Thymus (tissue), 11 donors: ENCODE measurements around the gene RALGAPB. TPM values are rescaled to one million over a fixed set of nuclear protein-coding genes. Genes with fewer than 3 reads are reported as not detected.

Experiments used
- DNase-seq, 9 donors: peaks; one replicate each; pipeline ENCODE4 v3.0.0-alpha.2; 2013; ENCODE audit warnings: low spot score in 9 of 9, low read depth in 6 of 9, missing footprints in 1 of 9
- H3K27ac ChIP-seq, 2 donors: one replicate each; pipeline ENCODE4 v1.5.1; 2013; ENCODE audit warnings: control low read depth in 1 of 2, low read depth in 1 of 2, low read length in 1 of 2, mild to moderate bottlenecking in 1 of 2, moderate library complexity in 1 of 2
- H3K27me3 ChIP-seq, 2 donors: one replicate each; pipeline ENCODE4 v1.5.1; 2013; ENCODE audit warnings: low read length in 1 of 2; ENCODE audit not compliant: control insufficient read depth in 2 of 2, insufficient read depth in 1 of 2
- H3K36me3 ChIP-seq, 2 donors: one replicate each; pipeline ENCODE4 v1.5.1; 2013; ENCODE audit warnings: low read length in 1 of 2, mild to moderate bottlenecking in 1 of 2, moderate library complexity in 1 of 2; ENCODE audit not compliant: control insufficient read depth in 2 of 2, insufficient read depth in 2 of 2
- H3K4me1 ChIP-seq, 2 donors: one replicate each; pipeline ENCODE4 v1.5.1; 2013; ENCODE audit warnings: low read length in 2 of 2; ENCODE audit not compliant: control insufficient read depth in 2 of 2, insufficient read depth in 2 of 2
- H3K4me3 ChIP-seq, 2 donors: one replicate each; pipeline ENCODE4 v1.5.1; 2013; ENCODE audit warnings: low read length in 2 of 2, control low read depth in 1 of 2, mild to moderate bottlenecking in 1 of 2
- H3K9me3 ChIP-seq, 2 donors: one replicate each; pipeline ENCODE4 v1.5.1; 2013; ENCODE audit warnings: low read length in 1 of 2, mild to moderate bottlenecking in 1 of 2; ENCODE audit not compliant: control insufficient read depth in 2 of 2, insufficient read depth in 1 of 2
- WGBS: extraction: QIAGEN DNeasy Blood & Tissue Kit; methylation state at CpG from one replicate; pipeline ENCODE4 v1.1.7; 2013; 5-methylcytosine and 5-hydroxymethylcytosine counted together
- polyA plus RNA-seq: library from polyadenylated mRNA; stranded (reverse); fragments of 200-250 nt; gene quantifications from one replicate; pipeline ENCODE4 v1.2.3, GENCODE V29; 2013
- total RNA-seq: library from RNA; stranded (reverse); fragments of 120-200 nt; gene quantifications from one replicate; pipeline ENCODE4 v1.2.4, GENCODE V29; 2013
- donor health status: healthy.

Gene RALGAPB
- total and polyA plus RNA-seq, 2 donors, result 14.4 to 15.2 TPM

GRCh38 chr20:38445381-38445796 is 27.3 kb upstream of the RALGAPB start:
- no peak for DNase-seq
- H3K4me1 ChIP-seq, result peaks cover 6 to 15% of the 10 kb centered on the region in 2 donors
- peaks cover 0 to 2% of the 10 kb centered on the region in 2 donors for H3K27me3 ChIP-seq
- H3K9me3 ChIP-seq, result no peaks in the 10 kb centered on the region
- H3K27ac ChIP-seq, result no peak overlapping the region
- H3K4me3 ChIP-seq, result no peak overlapping the region
- peaks cover 12 to 13% of the 10 kb centered on the region in 2 donors for H3K36me3 ChIP-seq
- 92% methylated on average over 3 of the region's 3 CpGs for WGBS

- Histone ChIP-seq H3K4me1 (peaks cover 6 to 15% of the 10 kb centered on the region in 2 donors), H3K27ac (peak overlapping the region in 1 of 2 donors; percentile 42), H3K9me3 (no peaks in the 10 kb centered on the region), H3K36me3 (peaks cover 17 to 18% of the 10 kb centered on the region in 2 donors), H3K27me3 (peaks cover 0 to 2% of the 10 kb centered on the region in 2 donors), H3K4me3 (peak overlapping the region; percentile 75 to 92)
- WGBS, result 93% methylated on average over 6 of the region's 6 CpGs
- DNase-seq, result no peak
Measured at GRCh38 chr20:38445901-38446425, 26.7 kb upstream of the RALGAPB start.

GRCh38 chr20:38446441-38447209 is 26.0 kb upstream of the RALGAPB start:
- peak overlapping the region; percentile 75 to 92 for H3K4me3 ChIP-seq
- peak; percentile 75 to 94 (median 85) for DNase-seq
- H3K9me3 ChIP-seq, result no peaks in the 10 kb centered on the region
- peaks cover 0 to 2% of the 10 kb centered on the region in 2 donors for H3K27me3 ChIP-seq
- WGBS, result 2% methylated on average over 56 of the region's 56 CpGs
- H3K4me1 ChIP-seq, result peaks cover 6 to 15% of the 10 kb centered on the region in 2 donors
- H3K36me3 ChIP-seq, result peaks cover 18% of the 10 kb centered on the region in 2 donors
- peak overlapping the region; percentile 44 to 46 for H3K27ac ChIP-seq

- no peaks in the 10 kb centered on the region for H3K9me3 ChIP-seq
- WGBS, result 69% methylated on average over 12 of the region's 12 CpGs
- peaks cover 6 to 15% of the 10 kb centered on the region in 2 donors for H3K4me1 ChIP-seq
- H3K27me3 ChIP-seq, result no peaks in the 10 kb centered on the region
- DNase-seq, result no peak
- H3K27ac ChIP-seq, result peak overlapping the region in 1 of 2 donors; percentile 46
- peaks cover 18% of the 10 kb centered on the region in 2 donors for H3K36me3 ChIP-seq
- peak overlapping the region; percentile 75 to 92 for H3K4me3 ChIP-seq
Measured at GRCh38 chr20:38447251-38447661, 25.4 kb upstream of the RALGAPB start.

GRCh38 chr20:38447931-38448675 is 24.5 kb upstream of the RALGAPB start:
- Histone ChIP-seq H3K27ac (no peak overlapping the region), H3K4me1 (peaks cover 6 to 15% of the 10 kb centered on the region in 2 donors), H3K9me3 (no peaks in the 10 kb centered on the region), H3K27me3 (no peaks in the 10 kb centered on the region), H3K4me3 (no peak overlapping the region), H3K36me3 (peaks cover 18% of the 10 kb centered on the region in 2 donors)
- no peak for DNase-seq
- WGBS, result 90% methylated on average over 10 of the region's 10 CpGs

GRCh38 chr20:38449046-38449445 is 23.6 kb upstream of the RALGAPB start:
- WGBS, result 98% methylated on average over 3 of the region's 3 CpGs
- Histone ChIP-seq H3K4me3 (no peak overlapping the region), H3K4me1 (peaks cover 6 to 15% of the 10 kb centered on the region in 2 donors), H3K27ac (no peak overlapping the region), H3K9me3 (no peaks in the 10 kb centered on the region), H3K36me3 (peaks cover 18% of the 10 kb centered on the region in 2 donors), H3K27me3 (no peaks in the 10 kb centered on the region)
- DNase-seq, result no peak

- H3K4me1 ChIP-seq, result peaks cover 6 to 15% of the 10 kb centered on the region in 2 donors
- 95% methylated on average over 7 of the region's 7 CpGs for WGBS
- H3K36me3 ChIP-seq, result peaks cover 18% of the 10 kb centered on the region in 2 donors
- H3K27me3 ChIP-seq, result no peaks in the 10 kb centered on the region
- no peak for DNase-seq
- no peak overlapping the region for H3K27ac ChIP-seq
- H3K4me3 ChIP-seq, result no peak overlapping the region
- no peaks in the 10 kb centered on the region for H3K9me3 ChIP-seq
Measured at GRCh38 chr20:38450412-38450975, 22.1 kb upstream of the RALGAPB start.

GRCh38 chr20:38452880-38453624 is 19.6 kb upstream of the RALGAPB start:
- DNase-seq, result no peak

More at GRCh38 chr20:38452880-38453624, 19.6 kb upstream of the RALGAPB start:
- no peak overlapping the region for H3K4me3 ChIP-seq
- WGBS, result 98% methylated on average over 18 of the region's 19 CpGs
- H3K27ac ChIP-seq, result no peak overlapping the region
- no peaks in the 10 kb centered on the region for H3K27me3 ChIP-seq
- no peaks in the 10 kb centered on the region for H3K9me3 ChIP-seq
- H3K36me3 ChIP-seq, result peaks cover 18% of the 10 kb centered on the region in 2 donors
- peaks cover 0 to 4% of the 10 kb centered on the region in 2 donors for H3K4me1 ChIP-seq
